Endodermal cell (in vitro differentiated cells): Measurements from ENCODE around the gene HTRA1. TPM values are rescaled to one million over a fixed set of nuclear protein-coding genes. Genes with fewer than 3 reads are reported as not detected.

Experiments used
- DNase-seq: peaks from one replicate; pipeline ENCODE4 v3.0.0-alpha.2; 2017
- H3K27ac ChIP-seq: 2 replicates; pipeline ENCODE4 v1.5.1; 2013; ENCODE audit warnings: mild to moderate bottlenecking, low read depth, low read length, moderate library complexity
- H3K27me3 ChIP-seq: 2 replicates; pipeline ENCODE4 v1.6.1; 2013; ENCODE audit warnings: mild to moderate bottlenecking, low read length, moderate library complexity; ENCODE audit not compliant: insufficient read depth, control insufficient read depth, poor library complexity, severe bottlenecking
- H3K36me3 ChIP-seq: 2 replicates; pipeline ENCODE4 v1.7.0; 2013; ENCODE audit warnings: mild to moderate bottlenecking, low read length, moderate library complexity; ENCODE audit not compliant: control insufficient read depth, insufficient read depth
- H3K4me1 ChIP-seq: one replicate; pipeline ENCODE4 v1.7.0; 2013; ENCODE audit warnings: low read length; ENCODE audit not compliant: control insufficient read depth, insufficient read depth
- H3K4me3 ChIP-seq: 2 replicates; pipeline ENCODE4 v1.5.1; 2013; ENCODE audit warnings: mild to moderate bottlenecking, low read length, moderate library complexity
- H3K9ac ChIP-seq: 2 replicates; pipeline ENCODE4 v1.6.1; 2013; ENCODE audit warnings: mild to moderate bottlenecking, low read length, moderate library complexity; ENCODE audit not compliant: poor library complexity, severe bottlenecking; ENCODE audit errors: extremely low read depth
- H3K9me3 ChIP-seq: 2 replicates; pipeline ENCODE4 v1.6.1; 2013; ENCODE audit warnings: mild to moderate bottlenecking, low read length, moderate library complexity; ENCODE audit not compliant: control insufficient read depth
- H3K27ac Mint-ChIP-seq: 2 replicates; pipeline ENCODE4 v1.8.0; 2020; ENCODE audit warnings: mixed read lengths
- H3K27me3 Mint-ChIP-seq: 2 replicates; pipeline ENCODE4 v1.8.0; 2021; ENCODE audit warnings: mild to moderate bottlenecking, mixed read lengths; ENCODE audit not compliant: insufficient read depth
- H3K36me3 Mint-ChIP-seq: 2 replicates; pipeline ENCODE4 v1.8.0; 2020; ENCODE audit warnings: low read depth, mixed read lengths
- H3K4me1 Mint-ChIP-seq: 2 replicates; pipeline ENCODE4 v1.8.0; 2020; ENCODE audit warnings: mixed read lengths
- H3K4me3 Mint-ChIP-seq: 2 replicates; pipeline ENCODE4 v1.8.0; 2020; ENCODE audit warnings: mild to moderate bottlenecking, moderate library complexity, mixed read lengths
- H3K9me3 Mint-ChIP-seq: 2 replicates; pipeline ENCODE4 v1.8.0; 2020; ENCODE audit warnings: mild to moderate bottlenecking, mixed read lengths
- CTCF ChIP-seq: fragments of 200-600 bp; sonication (generic); conservative IDR thresholded peaks from 2 replicates; pipeline ENCODE4 v1.5.0; 2021; ENCODE audit warnings: antibody characterized with exemption, mild to moderate bottlenecking
- WGBS, 2 experiments: methylation state at CpG; one replicate each; pipeline versions ENCODE4 v1.1.5 to v1.1.7; 2013; ENCODE audit warnings: missing lambda C conversion rate in 2 of 2, mixed read lengths in 1 of 2; ENCODE audit not compliant: insufficient coverage in 1 of 2, insufficient read length in 1 of 2; 5-methylcytosine and 5-hydroxymethylcytosine counted together
- total RNA-seq, 2 donors: library from RNA; stranded (reverse); fragmentation: NEBNext Ultra II Directional in 1 of 2; extraction: Animal tissue kit (Norgen Biotek cat#: 25700) in 1 of 2; gene quantifications; 2 replicates in 1 of 2; 3 replicates in 1 of 2; pipeline ENCODE4 v1.2.1, GENCODE V29; 2021

The HTRA1 gene
- total RNA-seq, 2 donors from 2014 or later, result 1.7 to 3.1 TPM

DNA sequence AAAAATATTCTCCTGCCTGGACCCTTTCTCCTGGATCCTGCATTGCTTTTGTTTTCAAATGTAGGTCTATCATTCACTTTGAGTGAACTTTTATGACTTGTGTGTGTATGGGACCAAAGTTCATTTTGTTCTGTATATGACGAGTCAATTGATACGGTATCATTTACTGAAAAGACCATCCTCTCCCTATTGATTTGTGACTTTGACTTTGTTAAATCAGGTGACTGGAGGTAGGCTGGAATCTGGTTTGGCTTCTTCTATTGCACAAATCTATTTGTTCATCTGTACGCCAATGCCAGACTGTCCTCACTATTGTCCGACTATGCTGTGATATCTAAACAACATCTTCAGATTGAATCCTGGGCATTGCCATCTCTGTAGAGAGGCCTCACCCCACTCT is 12.2 kb upstream of the HTRA1 start:
- Mint-ChIP-seq H3K9me3 (peaks cover 16% of the 10 kb centered on the region), H3K27me3 (peaks cover 7% of the 10 kb centered on the region), H3K4me1 (no peaks in the 10 kb centered on the region), H3K4me3 (no peak overlapping the region), H3K27ac (no peak overlapping the region), H3K36me3 (no peaks in the 10 kb centered on the region)
- Histone ChIP-seq H3K9ac (no peak overlapping the region), H3K27ac (no peak overlapping the region), H3K4me1 (no peaks in the 10 kb centered on the region), H3K27me3 (peaks cover 8% of the 10 kb centered on the region), H3K4me3 (no peak overlapping the region), H3K36me3 (no peaks in the 10 kb centered on the region), H3K9me3 (peaks cover 13% of the 10 kb centered on the region)
- TF ChIP-seq CTCF, result no peak
- 86 to 95% methylated on average over 2 to 4 of the region's 4 CpGs for WGBS, 2 experiments
- no peak for DNase-seq

DNA sequence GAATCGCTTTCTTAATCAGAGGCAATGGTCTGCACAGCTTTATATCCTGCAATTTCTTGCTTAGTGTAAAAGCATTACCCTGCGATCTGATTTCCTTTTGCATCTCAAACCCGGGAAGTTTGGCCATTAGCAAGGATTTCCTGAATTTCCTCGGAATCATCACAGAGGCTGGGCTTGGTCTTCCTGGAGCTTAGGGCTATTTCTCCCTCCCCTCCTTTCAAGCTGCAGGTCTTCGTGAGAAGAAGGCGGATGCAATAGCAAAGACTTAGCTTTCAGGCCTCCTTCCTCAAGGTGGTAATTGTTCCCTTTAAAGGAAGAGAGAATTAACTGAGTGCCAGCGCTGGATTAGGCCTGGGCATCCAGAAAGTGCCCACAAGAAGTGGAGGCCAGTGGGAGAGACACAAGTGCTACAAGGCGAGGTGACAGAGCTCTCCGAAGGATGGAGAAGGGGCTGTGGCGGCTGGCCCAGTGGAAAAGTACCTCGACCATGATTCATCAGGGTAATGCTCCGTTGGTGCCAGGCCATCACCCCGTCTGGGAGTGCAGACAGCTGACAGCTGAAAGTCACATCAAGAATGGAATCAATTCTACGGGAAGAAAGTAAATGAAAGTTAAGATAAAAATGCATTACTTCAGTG is 10.9 kb upstream of the HTRA1 start:
- no peak overlapping the region for H3K27ac Mint-ChIP-seq
- H3K27me3 Mint-ChIP-seq, result peaks cover 7% of the 10 kb centered on the region
- H3K9me3 Mint-ChIP-seq, result peaks cover 13% of the 10 kb centered on the region
- H3K4me3 Mint-ChIP-seq, result no peak overlapping the region
- no peaks in the 10 kb centered on the region for H3K4me1 Mint-ChIP-seq
- 90% methylated on average over 10 to 14 of the region's 14 CpGs for WGBS, 2 experiments
- H3K27ac ChIP-seq, result no peak overlapping the region
- no peaks in the 10 kb centered on the region for H3K36me3 Mint-ChIP-seq
- peaks cover 8% of the 10 kb centered on the region for H3K27me3 ChIP-seq
- no peak overlapping the region for H3K4me3 ChIP-seq
- H3K9ac ChIP-seq, result no peak overlapping the region
- no peak for DNase-seq
- no peaks in the 10 kb centered on the region for H3K4me1 ChIP-seq
- H3K9me3 ChIP-seq, result peaks cover 13% of the 10 kb centered on the region
- TF ChIP-seq CTCF, result no peak
- H3K36me3 ChIP-seq, result no peaks in the 10 kb centered on the region

GRCh38 chr10:122454071-122454470 is 7.3 kb upstream of the HTRA1 start:
- H3K27ac ChIP-seq, result no peak overlapping the region
- H3K4me1 ChIP-seq, result no peaks in the 10 kb centered on the region
- no peak overlapping the region for H3K9ac ChIP-seq
- Mint-ChIP-seq H3K27ac (no peak overlapping the region), H3K36me3 (no peaks in the 10 kb centered on the region), H3K4me1 (no peaks in the 10 kb centered on the region), H3K9me3 (no peaks in the 10 kb centered on the region), H3K4me3 (no peak overlapping the region), H3K27me3 (peaks cover 21% of the 10 kb centered on the region)
- no peaks in the 10 kb centered on the region for H3K36me3 ChIP-seq
- H3K27me3 ChIP-seq, result peaks cover 30% of the 10 kb centered on the region
- no peak for TF ChIP-seq CTCF
- no peak for DNase-seq
- H3K4me3 ChIP-seq, result no peak overlapping the region
- WGBS, 2 experiments, result 78 to 94% methylated on average over 1 to 3 of the region's 3 CpGs
- no peaks in the 10 kb centered on the region for H3K9me3 ChIP-seq
